GM12892 (cell line): ENCODE measurements around the gene RNF215.

Experiments
- POLR2A ChIP-seq: IDR thresholded peaks from 2 replicates; pipeline ENCODE4 v1.6.1; 2011; ENCODE audit warnings: low read depth, low read length, control low read depth
- POLR2AphosphoS5 ChIP-seq: IDR thresholded peaks from 2 replicates; pipeline ENCODE4 v1.6.1; 2011; ENCODE audit warnings: low read depth, low read length, control low read depth

DNA sequence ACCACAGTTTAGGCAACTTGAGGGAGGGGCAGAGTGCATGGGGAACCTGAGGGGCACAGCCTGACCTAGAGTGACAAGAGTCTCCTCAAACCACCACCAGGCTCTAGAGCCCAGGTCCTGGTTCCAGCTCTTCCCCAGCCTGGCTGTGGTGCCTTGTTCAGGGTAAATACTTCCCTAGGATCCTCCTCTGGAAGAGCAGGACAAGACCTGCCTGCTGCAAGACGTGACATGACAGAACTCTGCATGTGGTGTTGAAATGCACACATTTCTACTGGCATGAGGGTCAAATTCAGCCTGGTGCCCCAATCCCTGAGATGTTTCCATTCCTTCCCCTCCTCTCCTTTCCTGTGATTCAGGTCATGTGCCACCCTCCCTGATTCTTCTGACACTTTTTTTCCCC is 12.9 kb upstream of the RNF215 start:
- TF ChIP-seq POLR2A (no peak), POLR2AphosphoS5 (no peak)
